ENCODE measurements around the gene PLEKHA3.
"Not testable (repeated sequence)": the region's sequence is repeated elsewhere in the genome, so short reads cannot be mapped to it uniquely, and the experiment has no call there.

Gene PLEKHA3

GRCh38 chr2:178523596-178524134, 43.4 kb downstream of the PLEKHA3 start:
- no peak for DNase-seq (ENCODE audit: low spot score)

- DNase-seq (ENCODE audit: low spot score) = not testable (repeated sequence)
These were observed 44.8 kb downstream of the PLEKHA3 start for GRCh38 chr2:178525010-178525409.

GRCh38 chr2:178525460-178525859, 45.2 kb downstream of the PLEKHA3 start:
- DNase-seq (ENCODE audit: low spot score) = not testable (repeated sequence)

- DNase-seq (ENCODE audit: low spot score) = no peak
These were observed 46.0 kb downstream of the PLEKHA3 start for GRCh38 chr2:178526256-178526655.

GRCh38 chr2:178527592-178527991, 47.3 kb downstream of the PLEKHA3 start:
- DNase-seq (ENCODE audit: low spot score) = no peak

- DNase-seq (ENCODE audit: low spot score) = no peak
These were observed 48.4 kb downstream of the PLEKHA3 start for GRCh38 chr2:178528647-178529046.

- DNase-seq (ENCODE audit: low spot score) = no peak
These were observed 48.9 kb downstream of the PLEKHA3 start for GRCh38 chr2:178529194-178529593.

GRCh38 chr2:178530131-178530530, 49.9 kb downstream of the PLEKHA3 start:
- DNase-seq (ENCODE audit: low spot score) = no peak

GRCh38 chr2:178530625-178531142, 50.4 kb downstream of the PLEKHA3 start:
- DNase-seq (ENCODE audit: low spot score) = no peak

GRCh38 chr2:178531168-178531567, 50.9 kb downstream of the PLEKHA3 start:
- DNase-seq (ENCODE audit: low spot score) = no peak

- no peak for DNase-seq (ENCODE audit: low spot score)
These were observed 55.8 kb downstream of the PLEKHA3 start for GRCh38 chr2:178536037-178536436.

GRCh38 chr2:178542161-178542560, 61.9 kb downstream of the PLEKHA3 start:
- DNase-seq (ENCODE audit: low spot score) = no peak

- no peak for DNase-seq (ENCODE audit: low spot score)
These were observed 62.3 kb downstream of the PLEKHA3 start for GRCh38 chr2:178542569-178542968.

- DNase-seq (ENCODE audit: low spot score) = no peak
These were observed 70.1 kb downstream of the PLEKHA3 start for GRCh38 chr2:178550352-178550751.

GRCh38 chr2:178553047-178553446, 72.8 kb downstream of the PLEKHA3 start:
- peak; percentile 16 for DNase-seq (ENCODE audit: low spot score)

All from Ammon's horn (tissue), 1 donor.